Diencephalon (tissue), 1 donor: ENCODE results near the gene ILF2. TPM values are rescaled to one million over a fixed set of nuclear protein-coding genes. Genes with fewer than 3 reads are reported as not detected.

ENCODE experiments used
- small RNA-seq: library from RNA; depleted of rRNA; stranded (forward); fragments of <200 nt; gene quantifications from one replicate; pipeline ENCODE3, GENCODE V24; 2014
- total RNA-seq: library from RNA; depleted of rRNA; stranded (reverse); fragments of >200 nt; gene quantifications from one replicate; pipeline ENCODE4 v1.2.3, GENCODE V29; 2014

ILF2 gene
- total RNA-seq: 182 TPM

DNA sequence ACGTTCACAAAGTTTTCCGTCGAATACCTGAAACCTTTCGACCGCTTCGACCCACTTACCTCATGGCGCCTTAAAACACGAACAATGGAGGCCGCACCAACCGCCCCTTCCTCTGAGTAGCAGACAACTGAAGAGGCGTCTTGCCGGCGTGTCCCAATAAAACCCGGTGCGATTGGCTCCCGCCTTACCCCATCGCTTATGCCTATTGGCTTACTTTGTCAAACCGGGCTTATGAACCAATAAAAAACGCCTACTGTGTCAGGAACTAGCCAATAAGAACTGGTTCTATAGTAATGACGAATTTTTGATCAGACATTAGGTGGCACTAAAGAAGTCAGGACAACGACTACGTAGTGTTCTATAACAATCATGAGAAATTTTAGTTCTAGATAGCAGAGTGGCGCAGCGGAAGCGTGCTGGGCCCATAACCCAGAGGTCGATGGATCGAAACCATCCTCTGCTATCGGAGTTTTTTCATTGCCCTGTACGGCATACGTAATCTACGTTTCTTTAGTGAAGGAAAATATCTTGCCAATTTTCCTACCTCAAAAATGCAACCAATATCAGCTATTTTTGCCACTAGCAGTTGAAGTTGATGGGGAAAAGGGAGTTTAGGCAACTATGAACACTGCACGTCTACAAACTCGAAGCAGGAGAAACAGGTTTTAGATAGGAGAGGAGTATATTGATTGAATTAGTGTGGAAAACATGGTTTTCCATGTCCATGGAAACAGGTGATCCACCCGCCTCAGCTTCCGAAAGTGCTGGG lies at the start of gene ILF2:
ILF2 (minus strand) TSS at position 135 of the 769 bp plus-strand sequence; CDS start at position 64, 71 bp downstream.

DNA sequence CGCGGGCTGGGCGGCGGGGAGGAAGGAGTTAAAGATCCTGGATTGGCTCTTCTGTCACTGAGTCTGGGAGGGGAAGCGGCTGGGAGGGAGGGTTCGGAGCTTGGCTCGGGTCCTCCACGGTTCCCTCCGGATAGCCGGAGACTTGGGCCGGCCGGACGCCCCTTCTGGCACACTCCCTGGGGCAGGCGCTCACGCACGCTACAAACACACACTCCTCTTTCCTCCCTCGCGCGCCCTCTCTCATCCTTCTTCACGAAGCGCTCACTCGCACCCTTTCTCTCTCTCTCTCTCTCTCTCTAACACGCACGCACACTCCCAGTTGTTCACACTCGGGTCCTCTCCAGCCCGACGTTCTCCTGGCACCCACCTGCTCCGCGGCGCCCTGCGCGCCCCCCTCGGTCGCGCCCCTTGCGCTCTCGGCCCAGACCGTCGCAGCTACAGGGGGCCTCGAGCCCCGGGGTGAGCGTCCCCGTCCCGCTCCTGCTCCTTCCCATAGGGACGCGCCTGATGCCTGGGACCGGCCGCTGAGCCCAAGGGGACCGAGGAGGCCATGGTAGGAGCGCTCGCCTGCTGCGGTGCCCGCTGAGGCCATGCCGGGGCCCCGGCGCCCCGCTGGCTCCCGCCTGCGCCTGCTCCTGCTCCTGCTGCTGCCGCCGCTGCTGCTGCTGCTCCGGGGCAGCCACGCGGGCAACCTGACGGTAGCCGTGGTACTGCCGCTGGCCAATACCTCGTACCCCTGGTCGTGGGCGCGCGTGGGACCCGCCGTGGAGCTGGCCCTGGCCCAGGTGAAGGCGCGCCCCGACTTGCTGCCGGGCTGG lies 7.9 kb upstream of the ILF2 start, which contains the start of gene NPR1:
NPR1 (plus strand) TSS at position 170 of the 818 bp plus-strand sequence; CDS start at position 591, 421 bp downstream.

DNA sequence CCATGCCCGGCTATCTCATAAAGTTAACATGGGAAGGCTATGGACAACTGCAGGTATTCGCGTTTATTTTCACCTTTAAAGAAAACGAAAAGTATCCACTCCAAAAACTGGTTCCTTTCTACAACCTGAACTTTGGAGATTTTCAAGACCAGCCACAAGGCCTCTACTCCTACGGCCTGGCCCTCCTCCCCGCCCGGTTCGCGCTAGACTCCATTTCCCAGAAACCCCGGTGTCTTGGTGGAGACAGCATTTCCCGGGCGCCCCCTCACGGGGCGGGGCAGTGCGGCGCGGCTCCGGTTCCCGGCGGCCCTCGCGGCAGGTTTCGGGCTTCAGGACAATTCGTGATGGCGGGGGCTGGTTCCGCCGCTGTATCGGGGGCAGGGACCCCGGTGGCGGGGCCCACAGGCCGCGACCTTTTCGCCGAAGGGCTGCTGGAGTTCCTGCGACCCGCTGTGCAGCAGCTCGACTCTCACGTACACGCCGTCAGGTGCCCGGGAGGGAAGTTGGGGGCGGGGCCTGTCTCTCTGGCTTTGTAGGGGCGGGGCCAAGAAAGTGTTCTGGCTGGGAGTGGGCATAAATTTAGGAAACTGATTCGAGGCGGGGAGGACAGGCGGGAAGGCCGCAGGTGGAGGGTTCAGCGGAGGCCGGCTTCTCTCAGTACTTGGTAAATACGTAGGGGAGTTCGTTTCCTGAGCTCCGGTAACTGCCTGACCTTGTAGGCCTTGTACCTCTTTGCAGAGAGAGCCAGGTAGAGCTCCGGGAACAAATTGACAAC lies 12.2 kb downstream of the ILF2 start, which contains the start of gene SNAPIN:
SNAPIN (plus strand) TSS at position 304 of the 775 bp plus-strand sequence; CDS start at position 345, 41 bp downstream.

DNA sequence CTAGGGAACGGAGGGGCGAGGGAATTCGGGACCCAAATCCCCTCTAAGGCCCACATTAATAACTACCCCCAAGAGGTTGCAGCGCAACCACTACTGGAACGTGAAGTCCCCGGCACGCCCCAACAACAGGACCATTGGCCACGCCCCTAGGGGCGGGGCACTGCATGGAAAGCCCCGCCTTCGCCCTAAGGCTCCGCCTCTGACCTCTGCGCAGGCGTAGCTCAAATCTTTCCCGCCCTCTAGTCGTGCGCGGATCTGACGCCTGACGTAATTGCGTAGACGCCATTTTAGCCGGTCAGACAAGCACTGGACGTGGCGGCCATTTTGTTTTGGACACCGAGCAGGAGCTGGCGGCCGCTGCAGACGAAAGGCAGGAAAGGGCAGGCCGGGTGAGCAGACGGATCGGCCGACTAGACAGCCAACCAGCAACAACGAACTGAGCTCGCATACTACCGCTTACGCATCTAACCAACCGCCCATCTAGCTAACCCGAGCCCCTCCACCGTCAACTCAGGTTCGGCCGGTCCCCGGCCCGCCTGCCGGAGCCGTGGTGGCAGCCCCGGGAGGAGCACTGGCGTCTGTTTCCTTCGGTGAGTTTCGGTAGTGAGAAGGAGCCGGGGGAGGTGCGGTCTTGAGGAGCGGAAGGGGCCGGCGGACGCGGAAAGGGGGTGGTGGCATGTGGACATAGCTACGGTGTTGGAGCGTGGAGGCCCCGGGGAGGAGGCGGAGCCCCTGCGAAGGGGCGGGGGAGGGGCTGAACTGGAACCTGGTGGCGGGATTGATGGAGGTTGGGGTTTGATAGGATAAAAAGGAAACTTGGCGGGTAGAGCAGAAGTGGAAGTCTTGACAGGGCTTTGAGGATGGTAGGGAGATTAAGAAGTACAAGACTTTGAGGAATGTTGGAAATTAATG lies 36.8 kb downstream of the ILF2 start, which contains the start of gene CHTOP:
CHTOP (plus strand) TSS at position 313 of the 912 bp plus-strand sequence. CDS start 2,523 bp downstream, outside the sequence.

DNA sequence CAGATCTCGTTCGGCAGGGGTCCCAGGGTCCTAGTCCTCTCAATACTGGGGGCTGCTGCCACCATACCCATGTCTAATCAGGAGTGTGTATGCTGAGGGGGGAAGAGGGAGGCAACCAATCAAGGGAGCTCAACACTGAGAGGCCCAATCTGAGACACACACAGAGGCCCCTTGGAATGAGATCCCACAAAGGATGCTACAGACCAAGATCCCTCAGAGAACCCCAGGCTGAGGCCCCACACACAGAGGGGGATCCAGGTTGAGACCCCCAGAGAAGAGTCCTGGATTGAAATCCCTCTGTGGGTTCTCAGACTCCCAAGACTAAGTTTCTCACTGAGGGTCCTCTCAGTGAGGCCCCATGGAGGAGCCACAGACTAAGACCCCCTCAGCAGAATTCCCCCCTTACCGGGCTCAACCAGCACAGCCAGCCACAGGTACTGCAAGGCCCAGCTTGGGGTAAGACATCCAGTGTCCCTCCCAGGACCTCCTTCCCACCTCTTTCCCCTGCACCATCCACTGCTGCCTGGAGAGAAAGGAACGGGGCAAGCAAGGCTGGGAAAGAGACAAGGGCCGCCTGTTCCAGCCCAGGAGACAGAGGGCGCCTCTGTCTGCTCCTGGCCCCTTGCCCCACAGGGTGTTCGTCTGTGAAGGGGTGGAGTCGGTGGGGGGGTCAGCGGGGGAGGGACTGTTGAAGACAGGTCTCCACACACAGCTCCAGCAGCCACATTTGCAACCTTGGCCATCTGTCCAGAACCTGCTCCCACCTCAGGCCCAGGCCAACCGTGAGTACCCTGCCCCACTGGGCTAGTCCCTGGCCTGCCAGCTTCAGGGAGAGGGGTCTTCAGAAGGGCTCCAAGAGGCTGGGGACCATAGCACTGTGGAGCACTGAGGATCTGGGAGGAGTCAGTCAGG lies 42.8 kb downstream of the ILF2 start, which contains the start of gene S100A1:
S100A1 (plus strand) TSS at position 720 of the 912 bp plus-strand sequence. CDS start 2,088 bp downstream, outside the sequence.

DNA sequence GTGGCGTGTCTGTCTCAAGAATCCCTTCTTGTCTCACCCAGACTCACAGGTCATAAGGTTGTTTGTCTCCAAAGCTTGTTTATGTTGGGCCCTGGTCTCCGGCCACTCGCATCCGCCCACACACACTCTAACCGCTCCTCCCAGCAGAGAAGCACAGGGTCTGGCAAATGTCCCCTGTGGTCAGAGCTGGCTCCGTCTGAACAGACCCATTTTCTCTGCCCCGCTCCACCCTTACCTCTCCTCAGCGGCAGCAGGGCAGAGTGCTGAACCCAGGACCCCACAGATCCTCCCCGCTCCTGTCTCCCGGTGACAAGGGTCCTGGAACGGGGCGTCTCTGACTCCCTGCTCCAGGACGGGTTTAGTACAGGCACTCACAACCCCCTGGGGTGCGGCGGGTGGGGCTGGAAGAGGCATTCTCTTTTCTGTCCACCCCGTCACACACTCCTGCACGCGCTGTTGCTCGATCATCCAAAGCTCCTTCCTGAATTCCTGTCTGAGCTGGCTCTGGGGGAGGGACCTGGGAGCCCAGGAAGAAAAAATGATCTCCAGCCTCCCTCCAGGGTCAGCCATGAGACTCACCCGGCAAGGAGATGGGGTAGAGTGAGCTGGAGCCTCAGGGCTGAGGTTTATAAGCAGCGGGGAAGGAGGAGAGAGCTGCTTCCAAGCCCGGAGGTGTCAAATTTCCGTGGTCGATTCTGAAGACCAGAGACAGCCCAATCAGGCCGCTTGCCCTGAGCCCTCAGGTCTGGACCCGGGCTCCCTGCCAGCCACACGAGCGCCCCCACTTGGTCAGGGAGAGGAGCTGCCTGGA lies 43.7 kb downstream of the ILF2 start, which contains the start of gene S100A13:
S100A13 (minus strand) TSS at position 602 of the 811 bp plus-strand sequence. CDS start 1,033 bp downstream, outside the sequence.

DNA sequence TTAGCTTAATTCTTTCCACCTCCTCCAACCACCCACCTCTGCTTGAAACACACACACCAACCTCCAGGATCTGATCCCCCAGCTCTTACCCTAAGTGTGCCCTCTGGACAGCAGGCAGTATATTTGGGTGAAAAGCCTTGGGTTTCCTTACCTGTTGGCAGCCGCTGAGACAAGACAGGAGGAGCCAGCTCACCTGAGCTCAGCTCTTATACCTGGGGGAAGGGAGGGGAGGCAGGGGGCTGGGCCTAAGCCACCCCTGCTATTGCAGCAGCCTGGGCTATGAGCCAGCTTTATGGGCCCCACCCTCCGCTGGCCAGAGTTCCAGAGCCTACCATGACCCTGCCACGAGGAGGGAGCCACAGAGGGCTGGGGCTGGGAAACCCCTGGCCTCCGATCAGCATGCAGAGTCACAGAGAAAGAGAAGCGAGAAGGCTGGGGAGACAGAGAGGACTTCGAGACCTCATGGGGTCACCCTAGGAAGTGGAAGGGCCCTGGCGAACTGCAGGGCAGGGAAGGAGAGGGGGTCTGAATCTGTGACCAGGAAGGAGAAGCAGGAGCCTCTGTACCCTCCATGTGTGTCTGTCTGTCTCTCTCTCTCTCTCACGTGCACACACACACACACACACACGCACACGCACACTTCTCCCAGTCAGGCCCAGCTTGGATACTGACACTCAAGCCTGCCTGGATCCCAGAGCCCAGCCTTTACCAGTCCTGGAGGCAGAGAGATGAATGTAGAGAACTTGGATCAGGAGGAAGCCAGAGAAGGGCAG lies 54.5 kb downstream of the ILF2 start, which contains the start of gene S100A14:
S100A14 (minus strand) TSS at position 182 of the 773 bp plus-strand sequence. CDS start 467 bp downstream, outside the sequence.

DNA sequence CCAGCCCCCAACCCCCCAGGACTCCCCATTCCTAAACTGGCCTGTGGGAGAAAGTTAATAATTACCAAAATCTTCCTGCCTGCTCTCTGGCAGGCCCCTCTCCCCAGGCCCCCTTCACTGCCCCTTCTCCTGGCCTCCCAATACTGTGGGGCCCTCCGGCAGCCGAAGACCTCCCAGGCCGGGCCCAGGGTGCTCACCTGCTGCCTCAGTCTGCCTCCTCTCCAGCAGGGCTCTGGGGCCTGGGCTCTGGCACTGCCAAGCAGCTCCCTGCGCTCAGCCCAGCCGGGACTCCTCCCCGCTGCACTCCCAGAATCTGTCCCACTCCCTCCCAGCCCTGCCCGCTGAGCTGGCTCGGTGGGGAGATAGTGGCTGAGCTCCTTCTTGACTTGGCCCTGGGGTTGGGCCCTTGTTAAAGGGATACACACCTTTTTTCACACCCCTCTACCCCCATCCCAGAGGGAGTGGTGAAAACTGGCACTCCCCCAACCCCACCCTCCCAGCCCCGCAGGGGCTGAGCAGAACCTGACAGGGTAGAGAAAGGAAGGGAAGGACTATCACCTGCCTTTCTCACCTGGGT lies 58.0 kb downstream of the ILF2 start, which contains the start of gene S100A16:
S100A16 (minus strand) TSS at position 383 of the 577 bp plus-strand sequence. CDS start 4,986 bp downstream, outside the sequence.

Small RNA genes within 50 kb of the gene (small RNA-seq; reads per million reads assigned to genes)
- gene MIR8083 (not detected), gene RN7SL372P (not detected)

Other genes starting within 250 kb of the ILF2 start
- not detected for gene S100A7, start 210.3 kb downstream of the ILF2 start, total RNA-seq
- 51.7 TPM for gene S100A6, start 135.0 kb downstream of the ILF2 start, total RNA-seq
- gene S100A5, start 130.1 kb downstream of the ILF2 start, total RNA-seq: not detected
- 3.2 TPM for gene S100A4, start 125.2 kb downstream of the ILF2 start, total RNA-seq
- not detected for gene S100A3, start 121.7 kb downstream of the ILF2 start, total RNA-seq
- not detected for gene S100A2, start 105.1 kb downstream of the ILF2 start, total RNA-seq
- gene S100A16, start 57.9 kb downstream of the ILF2 start, total RNA-seq: 48.0 TPM
- gene S100A14, start 54.7 kb downstream of the ILF2 start, total RNA-seq: not detected
- 15.0 TPM for gene S100A13, start 43.5 kb downstream of the ILF2 start, total RNA-seq
- 2.1 TPM for gene S100A1, start 42.6 kb downstream of the ILF2 start, total RNA-seq
- 68.7 TPM for gene CHTOP, start 36.9 kb downstream of the ILF2 start, total RNA-seq
- gene SNAPIN, start 12.3 kb downstream of the ILF2 start, total RNA-seq: 53.3 TPM
- gene NPR1, start 7.7 kb upstream of the ILF2 start, total RNA-seq: 0.46 TPM
- 47.5 TPM for gene INTS3, start 57.1 kb upstream of the ILF2 start, total RNA-seq
- 15.9 TPM for gene SLC27A3, start 104.4 kb upstream of the ILF2 start, total RNA-seq